Measurements from ENCODE around the gene SLC10A7.

Gene SLC10A7

DNA sequence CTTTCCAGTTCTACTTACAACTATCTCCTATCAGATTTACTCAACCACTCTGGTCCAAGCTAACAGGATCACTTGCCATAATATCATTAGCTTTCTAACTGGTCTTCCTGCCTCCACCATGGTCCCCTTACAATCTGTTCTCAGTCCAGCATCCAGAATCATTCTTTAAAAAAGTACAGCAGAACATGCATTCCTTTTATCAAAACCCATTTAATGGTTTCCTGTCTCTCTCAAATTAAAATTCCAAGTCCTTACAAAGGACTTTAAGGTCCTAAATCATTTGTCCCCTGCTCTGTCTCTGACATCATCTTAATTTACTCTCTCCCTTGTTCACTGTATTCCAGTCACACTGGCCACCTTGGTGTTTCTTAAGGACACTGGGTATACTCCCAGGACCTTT is 202.8 kb downstream of the SLC10A7 start:
- TF ChIP-seq, protein P1, sequence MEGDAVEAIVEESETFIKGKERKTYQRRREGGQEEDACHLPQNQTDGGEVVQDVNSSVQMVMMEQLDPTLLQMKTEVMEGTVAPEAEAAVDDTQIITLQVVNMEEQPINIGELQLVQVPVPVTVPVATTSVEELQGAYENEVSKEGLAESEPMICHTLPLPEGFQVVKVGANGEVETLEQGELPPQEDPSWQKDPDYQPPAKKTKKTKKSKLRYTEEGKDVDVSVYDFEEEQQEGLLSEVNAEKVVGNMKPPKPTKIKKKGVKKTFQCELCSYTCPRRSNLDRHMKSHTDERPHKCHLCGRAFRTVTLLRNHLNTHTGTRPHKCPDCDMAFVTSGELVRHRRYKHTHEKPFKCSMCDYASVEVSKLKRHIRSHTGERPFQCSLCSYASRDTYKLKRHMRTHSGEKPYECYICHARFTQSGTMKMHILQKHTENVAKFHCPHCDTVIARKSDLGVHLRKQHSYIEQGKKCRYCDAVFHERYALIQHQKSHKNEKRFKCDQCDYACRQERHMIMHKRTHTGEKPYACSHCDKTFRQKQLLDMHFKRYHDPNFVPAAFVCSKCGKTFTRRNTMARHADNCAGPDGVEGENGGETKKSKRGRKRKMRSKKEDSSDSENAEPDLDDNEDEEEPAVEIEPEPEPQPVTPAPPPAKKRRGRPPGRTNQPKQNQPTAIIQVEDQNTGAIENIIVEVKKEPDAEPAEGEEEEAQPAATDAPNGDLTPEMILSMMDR (conservative IDR thresholded peaks at IDR 0.05; ENCODE audit: control insufficient read depth, insufficient read depth, low read depth, low read length), result no peak
- no peak overlapping the region for H3K4me3 ChIP-seq (ENCODE audit: control insufficient read depth, low read depth, low read length)
- no peak for DNase-seq (ENCODE audit: low read depth)

DNA sequence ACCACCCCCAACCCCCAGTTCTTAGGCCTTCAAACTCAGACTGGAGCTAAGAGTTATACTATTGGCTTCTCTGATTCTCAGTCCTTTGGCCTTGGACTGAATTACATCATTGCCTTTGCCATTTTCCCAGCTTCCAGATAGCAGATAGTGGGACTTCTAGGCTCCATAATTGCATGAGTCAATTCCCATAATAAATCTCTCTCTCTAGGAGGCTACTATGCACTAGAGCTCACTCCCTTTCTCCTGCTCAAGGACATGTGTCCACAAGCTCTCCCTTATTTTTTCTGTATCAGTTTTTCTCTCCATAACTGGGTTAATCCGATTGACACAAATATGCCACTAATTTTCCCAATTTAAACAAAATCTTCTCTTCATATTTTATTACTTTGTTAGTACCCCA is 204.0 kb downstream of the SLC10A7 start:
- H3K4me3 ChIP-seq (ENCODE audit: control insufficient read depth, low read depth, low read length), result no peak overlapping the region
- TF ChIP-seq, protein P1 (conservative IDR thresholded peaks at IDR 0.05; ENCODE audit: control insufficient read depth, insufficient read depth, low read depth, low read length), result no peak
- DNase-seq (ENCODE audit: low read depth), result no peak

DNA sequence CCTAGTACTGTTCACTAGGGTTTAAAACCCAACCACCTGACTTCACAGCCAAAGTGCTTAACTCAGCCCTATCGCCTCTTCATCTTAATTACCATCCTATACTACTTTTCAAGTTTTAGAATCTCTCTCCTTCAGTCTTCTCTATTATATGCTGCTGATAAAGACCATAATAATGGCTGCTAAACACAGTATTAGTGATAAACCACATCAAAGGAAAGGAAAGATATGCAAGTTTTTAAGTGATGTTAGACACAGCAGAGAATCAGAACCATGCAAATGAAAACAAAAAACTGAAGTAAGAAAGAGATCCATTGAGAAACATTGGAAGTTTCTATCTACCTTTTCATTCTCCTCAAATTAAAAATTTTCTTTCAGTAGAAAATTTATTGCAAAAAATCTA is 206.6 kb downstream of the SLC10A7 start:
- TF ChIP-seq, protein P1 (conservative IDR thresholded peaks at IDR 0.05; ENCODE audit: control insufficient read depth, insufficient read depth, low read depth, low read length), result no peak
- H3K4me3 ChIP-seq (ENCODE audit: control insufficient read depth, low read depth, low read length), result no peak overlapping the region
- DNase-seq (ENCODE audit: low read depth), result no peak

DNA sequence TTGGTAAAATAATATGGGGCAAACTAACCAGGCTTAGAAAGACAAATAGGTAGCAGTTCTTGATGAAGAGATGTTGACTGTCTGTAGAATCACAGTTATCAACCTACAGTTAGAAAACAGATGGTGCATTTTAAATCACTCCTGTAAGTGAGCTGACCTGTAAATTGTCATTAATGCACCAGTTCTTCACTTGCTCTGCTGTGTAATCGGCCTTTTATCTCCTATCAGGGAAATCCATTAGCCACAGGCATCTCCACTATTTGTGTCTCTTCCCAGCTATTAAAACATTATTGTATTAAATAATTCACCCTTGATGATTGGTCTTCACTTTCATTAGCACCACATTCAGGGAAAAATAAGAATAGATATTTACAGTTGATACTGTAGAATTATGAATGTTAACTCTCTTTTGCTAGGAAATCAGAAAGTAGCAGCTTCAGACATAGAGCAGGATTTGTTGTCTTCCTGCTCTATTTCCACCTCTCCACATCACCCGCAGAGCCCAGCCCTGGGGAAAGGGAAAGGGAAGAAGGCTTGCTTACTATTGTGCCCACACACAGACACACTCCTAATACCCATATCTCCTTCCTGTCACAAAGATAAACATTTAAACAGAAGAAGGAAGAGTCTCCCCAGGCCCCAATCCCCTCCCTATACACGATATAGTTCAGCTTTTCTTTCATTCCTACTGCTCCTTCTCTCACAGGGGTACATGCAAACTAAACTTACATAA is 210.3 kb downstream of the SLC10A7 start:
- H3K4me3 ChIP-seq (ENCODE audit: control insufficient read depth, low read depth, low read length), result no peak overlapping the region
- TF ChIP-seq, protein P1 (conservative IDR thresholded peaks at IDR 0.05; ENCODE audit: control insufficient read depth, insufficient read depth, low read depth, low read length), result no peak
- no peak for DNase-seq (ENCODE audit: low read depth)

DNA sequence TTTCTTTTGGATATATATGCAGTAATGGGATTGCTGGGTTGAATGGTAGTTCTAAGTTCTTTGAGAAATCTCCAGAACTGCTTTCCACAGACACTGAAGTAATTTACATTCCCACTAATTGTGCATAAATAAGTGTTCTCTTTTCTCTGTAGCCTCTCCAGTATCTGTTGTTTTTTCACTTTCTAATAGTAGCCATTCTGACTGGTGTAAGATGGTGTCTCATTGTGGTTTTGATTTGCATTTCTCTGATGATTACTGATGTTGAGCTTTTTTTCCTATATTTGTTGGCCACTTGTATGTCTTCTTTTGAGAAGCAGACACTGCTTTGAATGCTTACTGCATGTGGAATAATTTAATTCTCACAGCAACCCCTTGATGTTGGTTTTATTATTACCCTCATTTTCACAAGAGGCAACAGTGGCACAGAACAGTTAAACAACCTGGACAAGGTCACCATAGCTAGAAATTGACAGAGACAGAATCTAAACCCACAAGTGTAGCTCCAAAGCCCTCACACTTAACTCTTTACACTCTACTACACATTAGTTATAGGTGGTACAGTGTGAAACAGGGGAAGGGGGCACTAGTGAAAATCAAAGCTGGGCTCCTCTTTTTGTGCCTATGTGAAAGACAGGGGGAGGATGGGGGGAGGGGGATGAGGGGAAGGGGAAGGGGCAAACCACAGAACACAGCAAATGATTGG is 211.3 kb downstream of the SLC10A7 start:
- DNase-seq (ENCODE audit: low read depth), result no peak
- TF ChIP-seq, protein P1 (conservative IDR thresholded peaks at IDR 0.05; ENCODE audit: control insufficient read depth, insufficient read depth, low read depth, low read length), result no peak
- no peak overlapping the region for H3K4me3 ChIP-seq (ENCODE audit: control insufficient read depth, low read depth, low read length)

DNA sequence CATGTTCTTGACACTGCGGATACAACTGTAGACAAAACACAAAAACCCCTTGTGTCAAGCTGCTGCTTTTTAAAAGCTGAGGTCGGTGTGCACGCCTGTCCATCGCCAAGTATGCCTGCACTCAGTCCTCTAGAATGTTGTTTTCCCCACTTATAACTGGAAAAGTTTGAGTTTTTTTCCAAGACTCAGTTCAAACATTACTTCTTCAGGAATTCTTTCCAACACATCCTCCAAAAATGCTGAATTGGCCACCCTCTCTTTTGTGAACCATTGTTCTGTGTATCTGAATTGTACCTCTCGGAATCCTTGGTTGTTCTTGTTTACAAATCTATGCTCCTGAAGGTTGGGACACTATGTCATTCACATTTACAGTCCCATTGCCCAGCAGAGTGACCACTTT is 212.8 kb downstream of the SLC10A7 start:
- TF ChIP-seq, protein P1 (conservative IDR thresholded peaks at IDR 0.05; ENCODE audit: control insufficient read depth, insufficient read depth, low read depth, low read length), result no peak
- H3K4me3 ChIP-seq (ENCODE audit: control insufficient read depth, low read depth, low read length), result no peak overlapping the region
- no peak for DNase-seq (ENCODE audit: low read depth)

All from fibroblast of mammary gland (primary cell).